Mesenteric fat pad (tissue), 1 donor: Measurements from ENCODE around the gene TNIK. TPM values are rescaled to one million over a fixed set of nuclear protein-coding genes. Genes with fewer than 3 reads are reported as not detected.

Source experiments
- DNase-seq: peaks from one replicate; pipeline ENCODE4 v3.0.0-alpha.2; 2020; ENCODE audit warnings: low spot score
- total RNA-seq: library from RNA; stranded (reverse); fragmentation: NEBNext Ultra II Directional; extraction: Animal tissue kit (Norgen Biotek cat#: 25700); gene quantifications from one replicate; pipeline ENCODE4 v1.2.1, GENCODE V29; 2021
- donor health status: DM: yes; HTN: yes; CAD: no.

Gene TNIK
- total RNA-seq, 1 donor from 2014 or later = 3.7 TPM

- DNase-seq = no peak
These were observed 283.8 kb downstream of the TNIK start for GRCh38 chr3:171176244-171176933.

GRCh38 chr3:171175741-171176234 lies 284.4 kb downstream of the TNIK start:
- DNase-seq = no peak

- DNase-seq = no peak
These were observed 286.5 kb downstream of the TNIK start for GRCh38 chr3:171173736-171174135.

GRCh38 chr3:171172070-171172469 lies 288.1 kb downstream of the TNIK start:
- no peak for DNase-seq

- no peak for DNase-seq
These were observed 290.3 kb downstream of the TNIK start for GRCh38 chr3:171169866-171170265.

GRCh38 chr3:171169443-171169842 lies 290.8 kb downstream of the TNIK start:
- no peak for DNase-seq

- no peak for DNase-seq
These were observed 291.7 kb downstream of the TNIK start for GRCh38 chr3:171168551-171168950.

- DNase-seq = no peak
These were observed 292.1 kb downstream of the TNIK start for GRCh38 chr3:171168086-171168485.

- no peak for DNase-seq
These were observed 294.2 kb downstream of the TNIK start for GRCh38 chr3:171165983-171166382.

- DNase-seq = no peak
These were observed 294.7 kb downstream of the TNIK start for GRCh38 chr3:171165499-171165921.

- DNase-seq = no peak
These were observed 296.1 kb downstream of the TNIK start for GRCh38 chr3:171164067-171164465.

GRCh38 chr3:171163101-171164066 lies 296.8 kb downstream of the TNIK start:
- DNase-seq = no peak

GRCh38 chr3:171160325-171160724 lies 299.9 kb downstream of the TNIK start:
- no peak for DNase-seq

- no peak for DNase-seq
These were observed 300.4 kb downstream of the TNIK start for GRCh38 chr3:171159822-171160157.

GRCh38 chr3:171159024-171159821 lies 301.0 kb downstream of the TNIK start:
- no peak for DNase-seq

- DNase-seq = no peak
These were observed 302.2 kb downstream of the TNIK start for GRCh38 chr3:171157980-171158379.

GRCh38 chr3:171157286-171157685 lies 302.9 kb downstream of the TNIK start:
- no peak for DNase-seq

GRCh38 chr3:171156401-171157010 lies 303.7 kb downstream of the TNIK start:
- DNase-seq = no peak

- no peak for DNase-seq
These were observed 305.0 kb downstream of the TNIK start for GRCh38 chr3:171155122-171155700.

GRCh38 chr3:171150945-171151344 lies 309.3 kb downstream of the TNIK start:
- no peak for DNase-seq
